ENCODE data around the gene GRIN3A.

- TF ChIP-seq MAX (IDR thresholded peaks at IDR 0.05; ENCODE audit: low read depth, low read length) (no peak), POLR2A (IDR thresholded peaks at IDR 0.05; ENCODE audit: extremely low read depth, insufficient read length) (no peak)
Observed at GRCh38 chr9:101727612-101728524, 10.6 kb downstream of the GRIN3A start.

Measured in NB4 (cell line).